ENCODE measurements around the gene SIRT3.

The SIRT3 gene

GRCh38 chr11:278001-278951 is 42.1 kb upstream of the SIRT3 start, which contains the start of gene NLRP6:
NLRP6 (plus strand) TSS chr11:278407; CDS start chr11:278570, 163 bp downstream.
- Histone ChIP-seq H2AFZ (ENCODE audit: insufficient read depth, low read length, poor library complexity) (no peak within 1 kb of the TSS), H2AK5ac (ENCODE audit: low read length) (no peak within 1 kb of the TSS), H3K4me1 (ENCODE audit: control insufficient read depth in 1 of 2, insufficient read depth in 2 of 2, low read length in 2 of 2) (no peaks in the 10 kb centered on the region), H3K18ac (ENCODE audit: low read length) (no peak within 1 kb of the TSS), H3K4me3 (ENCODE audit: low read depth, low read length) (no peak within 1 kb of the TSS), H3K27me3 (ENCODE audit: insufficient read depth, low read length) (no peaks in the 10 kb centered on the region), H2BK12ac (ENCODE audit: low read length) (no peak within 1 kb of the TSS), H2BK5ac (ENCODE audit: low read depth, low read length, poor library complexity) (no peak within 1 kb of the TSS), H2BK120ac (ENCODE audit: insufficient read depth, low read length, poor library complexity) (no peak within 1 kb of the TSS), H3K23ac (ENCODE audit: low read length) (no peak within 1 kb of the TSS), H4K8ac (ENCODE audit: low read depth, low read length) (no peak within 1 kb of the TSS), H3K27ac (ENCODE audit: low read depth, low read length) (no peak within 1 kb of the TSS), H3K36me3 (ENCODE audit: control insufficient read depth in 1 of 2, insufficient read depth in 2 of 2, low read length in 2 of 2) (no peaks in the 10 kb centered on the region), H3K14ac (ENCODE audit: low read length) (no peak within 1 kb of the TSS), H3K4ac (ENCODE audit: low read depth, low read length) (no peak within 1 kb of the TSS), H3K9me3 (ENCODE audit: insufficient read depth, low read depth, low read length) (no peaks in the 10 kb centered on the region), H4K91ac (ENCODE audit: low read depth, low read length) (no peak within 1 kb of the TSS), H3K4me2 (ENCODE audit: low read length) (no peak within 1 kb of the TSS), H3K9ac (ENCODE audit: low read length) (no peak within 1 kb of the TSS), H4K12ac (ENCODE audit: low read depth, low read length) (no peak within 1 kb of the TSS), H3K79me2 (ENCODE audit: control insufficient read depth, insufficient read depth, low read length, poor library complexity) (no peaks in the 10 kb centered on the region), H3K79me1 (ENCODE audit: low read length) (no peaks in the 10 kb centered on the region)
- DNase-seq, result no peak
- no CpG with 5 or more reads among the region's 21 CpGs for WGBS (ENCODE audit: extremely low coverage, insufficient coverage, insufficient read length)

GRCh38 chr11:276219-276618 is 40.1 kb upstream of the SIRT3 start:
- Histone ChIP-seq H2AK5ac (ENCODE audit: low read length) (no peak overlapping the region), H3K27me3 (ENCODE audit: insufficient read depth, low read length) (no peaks in the 10 kb centered on the region), H3K4ac (ENCODE audit: low read depth, low read length) (no peak overlapping the region), H3K4me3 (ENCODE audit: low read depth, low read length) (no peak overlapping the region), H2BK120ac (ENCODE audit: insufficient read depth, low read length, poor library complexity) (no peak overlapping the region), H3K79me2 (ENCODE audit: control insufficient read depth, insufficient read depth, low read length, poor library complexity) (no peaks in the 10 kb centered on the region), H3K79me1 (ENCODE audit: low read length) (peaks cover 1% of the 10 kb centered on the region), H3K9ac (ENCODE audit: low read length) (no peak overlapping the region), H3K14ac (ENCODE audit: low read length) (no peak overlapping the region), H3K4me1 (ENCODE audit: control insufficient read depth in 1 of 2, insufficient read depth in 2 of 2, low read length in 2 of 2) (no peaks in the 10 kb centered on the region), H3K4me2 (ENCODE audit: low read length) (no peak overlapping the region), H2BK5ac (ENCODE audit: low read depth, low read length, poor library complexity) (no peak overlapping the region), H3K23ac (ENCODE audit: low read length) (no peak overlapping the region), H3K9me3 (ENCODE audit: insufficient read depth, low read depth, low read length) (no peaks in the 10 kb centered on the region), H3K27ac (ENCODE audit: low read depth, low read length) (no peak overlapping the region), H4K91ac (ENCODE audit: low read depth, low read length) (no peak overlapping the region), H4K12ac (ENCODE audit: low read depth, low read length) (no peak overlapping the region), H2AFZ (ENCODE audit: insufficient read depth, low read length, poor library complexity) (no peak overlapping the region), H2BK12ac (ENCODE audit: low read length) (no peak overlapping the region), H4K8ac (ENCODE audit: low read depth, low read length) (no peak overlapping the region), H3K36me3 (ENCODE audit: control insufficient read depth in 1 of 2, insufficient read depth in 2 of 2, low read length in 2 of 2) (no peaks in the 10 kb centered on the region), H3K18ac (ENCODE audit: low read length) (no peak overlapping the region)
- DNase-seq, result no peak

- no peak overlapping the region for H2AK5ac ChIP-seq (ENCODE audit: low read length)
- H3K4me1 ChIP-seq (ENCODE audit: control insufficient read depth in 1 of 2, insufficient read depth in 2 of 2, low read length in 2 of 2), result peaks cover 0 to under 1% of the 10 kb centered on the region in 2 experiments
- H4K91ac ChIP-seq (ENCODE audit: low read depth, low read length), result no peak overlapping the region
- no peak overlapping the region for H3K23ac ChIP-seq (ENCODE audit: low read length)
- H4K8ac ChIP-seq (ENCODE audit: low read depth, low read length), result no peak overlapping the region
- H3K14ac ChIP-seq (ENCODE audit: low read length), result no peak overlapping the region
- H4K12ac ChIP-seq (ENCODE audit: low read depth, low read length), result no peak overlapping the region
- H2BK120ac ChIP-seq (ENCODE audit: insufficient read depth, low read length, poor library complexity), result no peak overlapping the region
- H3K4me2 ChIP-seq (ENCODE audit: low read length), result no peak overlapping the region
- H2BK12ac ChIP-seq (ENCODE audit: low read length), result no peak overlapping the region
- H3K9me3 ChIP-seq (ENCODE audit: insufficient read depth, low read depth, low read length), result no peaks in the 10 kb centered on the region
- no peak for DNase-seq
- no peaks in the 10 kb centered on the region for H3K27me3 ChIP-seq (ENCODE audit: insufficient read depth, low read length)
- peaks cover 2% of the 10 kb centered on the region for H3K79me1 ChIP-seq (ENCODE audit: low read length)
- no peak overlapping the region for H3K18ac ChIP-seq (ENCODE audit: low read length)
- H3K79me2 ChIP-seq (ENCODE audit: control insufficient read depth, insufficient read depth, low read length, poor library complexity), result no peaks in the 10 kb centered on the region
- no peak overlapping the region for H3K27ac ChIP-seq (ENCODE audit: low read depth, low read length)
- no peak overlapping the region for H3K9ac ChIP-seq (ENCODE audit: low read length)
- H3K36me3 ChIP-seq (ENCODE audit: control insufficient read depth in 1 of 2, insufficient read depth in 2 of 2, low read length in 2 of 2), result no peaks in the 10 kb centered on the region
- no peak overlapping the region for H2BK5ac ChIP-seq (ENCODE audit: low read depth, low read length, poor library complexity)
- no peak overlapping the region for H3K4ac ChIP-seq (ENCODE audit: low read depth, low read length)
- H2AFZ ChIP-seq (ENCODE audit: insufficient read depth, low read length, poor library complexity), result no peak overlapping the region
- H3K4me3 ChIP-seq (ENCODE audit: low read depth, low read length), result no peak overlapping the region
- no CpG with 5 or more reads among the region's 6 CpGs for WGBS (ENCODE audit: extremely low coverage, insufficient coverage, insufficient read length)
These were observed 36.7 kb upstream of the SIRT3 start for GRCh38 chr11:272931-273198.

- H3K4me2 ChIP-seq (ENCODE audit: low read length), result no peak overlapping the region
These were observed 36.2 kb upstream of the SIRT3 start for GRCh38 chr11:272195-272930.

More at GRCh38 chr11:272195-272930, 36.2 kb upstream of the SIRT3 start:
- H3K18ac ChIP-seq (ENCODE audit: low read length), result no peak overlapping the region
- H3K27me3 ChIP-seq (ENCODE audit: insufficient read depth, low read length), result no peaks in the 10 kb centered on the region
- peaks cover 0 to 2% of the 10 kb centered on the region in 2 experiments for H3K4me1 ChIP-seq (ENCODE audit: control insufficient read depth in 1 of 2, insufficient read depth in 2 of 2, low read length in 2 of 2)
- H4K8ac ChIP-seq (ENCODE audit: low read depth, low read length), result no peak overlapping the region
- no peak overlapping the region for H3K27ac ChIP-seq (ENCODE audit: low read depth, low read length)
- no peaks in the 10 kb centered on the region for H3K9me3 ChIP-seq (ENCODE audit: insufficient read depth, low read depth, low read length)
- no peak overlapping the region for H4K91ac ChIP-seq (ENCODE audit: low read depth, low read length)
- no peaks in the 10 kb centered on the region for H3K36me3 ChIP-seq (ENCODE audit: control insufficient read depth in 1 of 2, insufficient read depth in 2 of 2, low read length in 2 of 2)
- H3K4ac ChIP-seq (ENCODE audit: low read depth, low read length), result no peak overlapping the region
- no peak overlapping the region for H2AFZ ChIP-seq (ENCODE audit: insufficient read depth, low read length, poor library complexity)
- WGBS (ENCODE audit: extremely low coverage, insufficient coverage, insufficient read length), result no CpG with 5 or more reads among the region's 22 CpGs
- no peak overlapping the region for H2BK120ac ChIP-seq (ENCODE audit: insufficient read depth, low read length, poor library complexity)
- H2AK5ac ChIP-seq (ENCODE audit: low read length), result no peak overlapping the region
- no peak overlapping the region for H3K9ac ChIP-seq (ENCODE audit: low read length)
- H2BK12ac ChIP-seq (ENCODE audit: low read length), result no peak overlapping the region
- H3K79me2 ChIP-seq (ENCODE audit: control insufficient read depth, insufficient read depth, low read length, poor library complexity), result no peaks in the 10 kb centered on the region
- H3K4me3 ChIP-seq (ENCODE audit: low read depth, low read length), result no peak overlapping the region
- H3K79me1 ChIP-seq (ENCODE audit: low read length), result peaks cover 2% of the 10 kb centered on the region
- H4K12ac ChIP-seq (ENCODE audit: low read depth, low read length), result no peak overlapping the region
- DNase-seq, result no peak
- H3K14ac ChIP-seq (ENCODE audit: low read length), result no peak overlapping the region
- H2BK5ac ChIP-seq (ENCODE audit: low read depth, low read length, poor library complexity), result no peak overlapping the region
- no peak overlapping the region for H3K23ac ChIP-seq (ENCODE audit: low read length)
